Cardiac septum (tissue), 1 donor: ENCODE results near the gene SPATA1. TPM values are rescaled to one million over a fixed set of nuclear protein-coding genes. Genes with fewer than 3 reads are reported as not detected.
A peak's percentile ranks its signal among the peaks of the same experiment; 100 is the strongest.

ENCODE experiments used
- DNase-seq: peaks from one replicate; pipeline ENCODE4 v3.0.0-alpha.2; 2020; ENCODE audit warnings: low spot score
- intact Hi-C: fragments of 100-400 bp; cut with DNase I; formaldehyde crosslinking; loops from one replicate; pipeline ENCODE4 v1.14.0; 2022
- total RNA-seq: library from RNA; stranded (reverse); fragmentation: NEBNext Ultra II Directional; extraction: Animal tissue kit (Norgen Biotek cat#: 25700); gene quantifications from one replicate; pipeline ENCODE4 v1.2.1, GENCODE V29; 2021
- donor health status: DM: no; HTN: no; CAD: no.

SPATA1 gene
- total RNA-seq, 1 donor from 2014 or later, result 1.2 TPM

DNA sequence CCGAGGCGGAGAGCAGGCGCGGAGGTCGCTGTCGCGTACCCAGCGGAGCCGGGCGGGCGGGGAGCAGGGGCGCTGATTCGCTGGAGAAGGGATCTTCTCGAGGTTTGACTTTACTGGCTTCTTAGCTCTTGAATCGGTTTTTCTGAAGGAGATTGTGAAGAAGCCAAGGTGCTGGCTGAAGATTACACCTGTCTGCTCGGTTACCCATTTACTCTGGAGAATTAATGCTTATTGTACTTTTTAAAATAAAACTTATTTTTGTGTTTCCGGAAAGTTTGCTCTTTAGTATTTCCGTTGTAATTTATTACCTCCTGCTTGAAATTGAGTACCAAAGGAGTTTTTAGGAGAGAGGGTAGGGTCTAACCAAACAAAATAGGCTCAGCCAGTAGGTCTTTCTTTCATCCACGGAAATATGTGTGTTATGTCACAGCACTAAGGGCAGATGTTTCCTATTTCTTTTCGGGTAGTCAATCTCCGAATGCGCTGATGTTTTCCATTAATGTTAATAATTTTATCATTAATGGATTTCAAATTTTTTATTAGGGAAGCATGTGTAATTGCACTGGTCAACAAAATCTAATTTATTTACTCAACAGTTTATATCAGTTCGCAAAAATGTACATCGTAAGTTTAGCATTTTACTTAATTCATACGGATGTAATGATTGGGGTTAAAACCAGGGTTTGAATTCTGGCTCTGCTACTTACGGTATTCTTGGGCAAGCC lies 705 bp downstream of the SPATA1 start:
- intact Hi-C loops, result loop anchor here (1.0 to 10.0 kb wide), 5 partner anchors 28 to 248 kb away; partner anchors contain the start of genes RPF1 and SSX2IP
- no peak for DNase-seq

DNA sequence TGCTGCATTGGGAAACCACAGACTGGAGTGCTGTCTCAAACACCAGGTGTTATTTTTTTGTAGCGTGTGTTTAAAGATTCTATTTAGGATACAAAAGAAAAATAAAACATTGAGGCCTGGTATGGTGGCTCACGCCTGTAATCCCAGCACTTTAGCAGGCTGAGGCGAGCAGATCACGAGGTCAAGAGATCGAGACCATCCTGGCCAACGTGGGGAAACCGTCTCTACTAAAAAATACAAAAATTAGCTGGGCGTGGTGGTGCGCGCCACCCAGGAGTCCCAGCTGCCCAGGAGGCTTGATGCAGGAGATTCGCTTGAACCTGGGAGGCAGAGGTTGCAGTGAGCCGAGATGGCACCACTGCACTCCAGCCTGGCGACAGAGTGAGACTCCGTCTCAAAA lies 1.7 kb downstream of the SPATA1 start:
- intact Hi-C loops, result loop anchor here (2.0 to 10.0 kb wide), 4 partner anchors 29 to 247 kb away; partner anchors contain the start of genes RPF1 and SSX2IP

DNA sequence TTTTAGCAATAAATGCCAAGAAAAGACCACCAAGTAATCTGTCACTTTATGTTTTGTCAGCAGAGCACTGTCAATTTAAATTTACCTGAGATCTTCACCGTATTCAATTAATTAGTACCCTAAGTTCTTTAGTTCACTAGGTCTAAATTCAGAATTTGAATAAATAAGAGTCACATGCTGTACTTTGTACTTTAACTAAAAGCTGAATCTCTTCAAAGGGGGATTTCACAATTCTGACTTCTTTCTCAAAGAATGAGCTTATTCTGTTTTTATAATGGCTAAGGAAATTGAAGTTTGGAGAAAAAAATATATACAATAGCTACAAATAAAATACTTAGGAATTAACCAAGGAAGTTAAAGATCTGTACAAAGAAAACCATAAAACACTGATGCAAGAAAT lies 2.3 kb downstream of the SPATA1 start:
- no peak for DNase-seq
- intact Hi-C loops, result loop anchor here (5.0 to 10.0 kb wide), 2 partner anchors 94 to 246 kb away; no protein-coding TSS in a partner anchor

More for the DNA sequence above, 1.7 kb downstream of the SPATA1 start:
- DNase-seq, result peak; percentile 41

DNA sequence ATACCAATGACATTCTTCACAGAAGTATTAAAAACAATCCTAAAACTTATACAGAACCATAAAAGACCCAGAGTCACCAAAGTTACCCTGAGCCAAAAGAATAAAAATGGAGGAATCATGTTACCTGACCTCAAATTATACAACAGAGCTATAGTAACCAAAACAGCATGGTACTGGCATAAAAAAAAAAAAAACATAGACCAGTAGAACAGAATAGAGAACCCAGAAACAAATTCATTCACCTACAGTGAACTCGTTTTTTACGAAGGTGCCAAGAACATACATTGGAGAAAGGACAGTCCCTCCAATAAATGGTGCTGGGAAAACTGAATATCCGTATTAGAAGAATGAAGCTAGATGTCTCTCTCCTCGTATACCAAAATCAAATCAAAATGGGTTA lies 2.8 kb downstream of the SPATA1 start:
- no peak for DNase-seq
- intact Hi-C loops, result loop anchor here (5.0 to 10.0 kb wide), 2 partner anchors 93 to 246 kb away; no protein-coding TSS in a partner anchor

DNA sequence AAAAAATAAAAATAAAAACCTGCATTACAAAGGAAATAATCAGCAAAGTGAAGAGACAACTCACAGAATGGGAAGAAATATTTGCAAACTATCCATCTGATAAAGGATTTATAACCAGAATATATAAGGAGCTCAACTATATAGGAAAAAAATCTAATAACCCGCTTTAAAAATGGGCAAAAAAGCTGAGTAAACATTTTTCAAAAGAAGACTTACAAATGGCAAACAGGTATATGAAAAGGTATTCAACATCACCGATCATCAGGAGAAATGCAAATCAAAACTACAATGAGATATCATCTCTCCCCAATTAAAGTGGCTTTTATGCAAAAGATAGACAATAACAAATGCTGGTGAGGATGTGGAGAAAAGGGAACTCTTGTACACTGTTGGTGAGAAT lies 4.0 kb downstream of the SPATA1 start:
- intact Hi-C loops, result no loop called here
- DNase-seq, result no peak

DNA sequence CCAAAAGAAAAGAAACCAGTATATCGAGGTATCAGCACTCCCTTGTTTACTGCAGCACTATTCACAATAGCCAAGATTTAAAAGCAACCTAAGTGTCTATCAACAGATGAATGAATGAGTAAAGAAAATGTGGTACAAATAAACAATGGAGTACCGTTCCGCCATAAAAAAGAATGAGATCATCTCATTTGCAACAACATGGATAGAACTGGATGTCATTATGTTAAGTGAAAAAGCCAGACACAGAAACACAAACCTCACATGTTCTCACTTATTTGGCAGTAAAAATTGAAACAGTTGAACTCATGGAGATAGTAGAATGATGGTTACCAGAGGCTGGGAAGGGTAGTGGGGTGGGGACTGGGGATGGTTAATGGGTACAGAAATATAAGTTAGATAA lies 4.5 kb downstream of the SPATA1 start:
- no peak for DNase-seq
- intact Hi-C loops, result no loop called here

DNA sequence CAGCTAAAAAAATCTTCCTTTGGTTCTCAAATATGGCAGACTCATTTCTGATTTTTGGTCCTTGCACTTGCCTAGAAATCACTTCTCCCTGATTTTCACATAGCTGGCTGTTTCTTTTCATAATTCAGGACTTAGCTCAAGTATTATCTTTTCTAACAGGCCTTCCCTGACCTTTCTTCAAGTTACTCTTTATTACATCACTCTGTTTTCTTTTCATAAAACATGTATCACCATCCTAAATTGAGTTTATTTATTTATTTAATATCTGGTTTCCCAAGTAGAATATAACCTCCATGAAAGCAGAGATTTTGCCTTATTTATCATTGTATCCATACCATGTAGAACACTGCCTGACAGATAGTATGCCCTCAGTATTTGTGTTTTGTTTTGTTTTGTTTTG lies 18.4 kb downstream of the SPATA1 start:
- intact Hi-C loops, result no loop called here
- no peak for DNase-seq

DNA sequence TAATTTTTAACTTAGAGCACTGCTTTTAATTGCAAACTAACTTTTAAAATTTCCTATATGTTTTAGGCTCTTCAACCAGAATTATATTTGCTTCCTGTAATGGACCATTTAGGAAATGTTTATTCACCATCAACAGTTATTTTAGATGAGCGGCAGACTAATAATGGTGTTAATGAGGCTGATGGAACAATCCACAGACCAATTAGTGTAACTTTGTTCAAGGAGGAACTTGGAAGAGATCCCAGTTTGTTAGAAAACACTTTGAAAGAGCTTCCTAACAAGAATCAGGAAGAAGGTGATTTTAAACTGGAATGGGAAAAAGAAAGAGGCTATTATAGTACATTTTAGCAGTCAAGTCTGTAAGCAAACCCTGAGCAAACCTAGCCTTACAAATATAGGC lies 19.6 kb downstream of the SPATA1 start:
- DNase-seq, result no peak
- intact Hi-C loops, result no loop called here

DNA sequence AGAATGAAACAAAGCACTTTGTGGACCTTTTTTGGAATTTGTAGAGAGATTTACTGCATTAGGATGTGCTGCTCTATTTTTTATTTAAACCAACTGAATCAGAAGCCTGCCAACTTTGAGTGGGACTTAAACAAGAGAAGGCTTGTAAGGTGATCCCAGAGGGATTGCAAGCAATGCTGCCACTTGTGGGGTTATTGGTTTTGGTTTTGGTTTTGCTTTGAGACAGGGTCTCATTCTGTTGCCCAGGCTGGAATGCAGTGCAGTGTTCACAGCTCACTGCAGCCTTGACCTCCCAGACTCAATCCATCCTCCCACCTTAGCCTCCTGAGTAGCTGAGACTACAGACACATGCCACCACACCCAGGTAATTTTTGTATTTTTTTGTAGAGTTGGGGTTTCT lies 32.4 kb downstream of the SPATA1 start:
- intact Hi-C loops, result no loop called here
- DNase-seq, result no peak

DNA sequence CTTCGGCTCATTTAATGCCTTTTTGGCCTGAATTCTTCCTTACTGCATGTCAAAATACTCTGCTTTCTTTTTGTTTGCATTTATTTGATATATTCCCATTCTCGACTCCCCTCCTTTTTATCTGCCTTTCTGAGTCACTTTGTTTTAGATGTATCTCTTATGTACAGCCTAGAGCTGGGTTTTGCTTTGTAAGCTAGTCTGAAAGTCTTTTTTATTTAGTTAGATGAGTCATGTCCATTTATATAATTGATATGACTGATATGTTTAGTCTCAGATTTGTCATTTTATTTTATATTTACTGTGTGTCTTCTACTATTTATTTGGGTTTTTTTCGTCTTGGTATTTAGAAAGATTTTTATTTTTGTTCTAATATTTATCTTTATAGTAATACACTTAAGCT lies 33.8 kb downstream of the SPATA1 start:
- intact Hi-C loops, result no loop called here

DNA sequence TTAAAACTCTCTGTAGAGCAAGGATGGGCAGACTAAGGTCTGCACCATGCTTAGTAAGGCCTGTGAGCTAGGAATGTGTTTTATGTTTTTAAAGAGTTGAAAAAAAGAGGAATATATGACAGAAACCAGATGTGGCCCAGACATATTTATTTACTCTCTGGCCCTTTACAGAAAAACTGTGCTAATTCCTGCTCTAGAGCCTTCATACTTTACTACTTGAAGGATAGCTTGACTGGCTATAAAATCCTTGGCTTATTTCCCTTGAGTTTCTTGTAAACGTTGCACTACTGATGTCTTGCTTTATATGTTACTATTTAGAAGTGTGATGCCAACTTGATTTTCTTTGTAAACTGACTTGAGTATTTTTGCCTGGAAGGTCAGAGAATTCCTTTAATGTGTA lies 34.6 kb downstream of the SPATA1 start:
- no peak for DNase-seq
- intact Hi-C loops, result no loop called here

More for the DNA sequence above, 33.8 kb downstream of the SPATA1 start:
- DNase-seq, result no peak

DNA sequence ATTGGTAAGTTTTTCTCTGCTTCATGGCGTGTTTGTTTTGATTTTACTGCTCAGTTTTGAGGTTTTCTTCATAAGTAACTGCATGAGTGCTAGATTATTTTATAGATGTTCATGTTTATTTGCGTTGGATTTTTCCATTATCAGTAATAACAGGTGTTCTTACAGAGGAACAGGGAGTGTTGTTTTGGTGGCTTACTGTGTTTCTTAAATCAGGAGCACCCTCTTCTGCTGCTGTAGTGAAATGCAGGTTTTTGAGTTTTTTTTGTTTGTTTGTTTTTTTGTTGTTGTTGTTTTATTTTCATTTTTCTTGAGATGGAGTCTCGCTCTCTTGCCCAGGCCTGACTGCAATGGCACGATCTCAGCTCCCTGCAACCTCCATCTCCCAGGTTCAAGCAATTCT lies 35.5 kb downstream of the SPATA1 start:
- intact Hi-C loops, result no loop called here

DNA sequence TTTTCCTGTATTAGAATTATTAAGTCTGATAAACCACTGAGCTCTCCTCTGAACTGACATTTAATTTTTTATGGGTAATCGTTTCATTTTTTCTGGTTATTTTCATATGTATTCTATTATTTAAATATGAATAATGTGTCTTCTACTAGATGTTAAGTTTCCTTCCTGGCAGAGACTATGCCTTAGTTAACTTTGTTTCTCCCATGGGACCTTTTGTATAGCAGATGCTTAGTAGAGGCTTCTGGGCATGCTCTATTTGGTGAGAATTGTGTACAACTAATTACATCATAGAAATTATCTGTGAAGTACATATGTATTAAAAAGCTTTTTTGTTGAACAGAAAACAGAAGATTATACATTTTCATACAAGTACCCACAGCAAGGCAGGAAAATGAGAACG lies 44.6 kb downstream of the SPATA1 start:
- DNase-seq, result no peak
- intact Hi-C loops, result no loop called here

More for the DNA sequence above, 35.5 kb downstream of the SPATA1 start:
- DNase-seq, result no peak

DNA sequence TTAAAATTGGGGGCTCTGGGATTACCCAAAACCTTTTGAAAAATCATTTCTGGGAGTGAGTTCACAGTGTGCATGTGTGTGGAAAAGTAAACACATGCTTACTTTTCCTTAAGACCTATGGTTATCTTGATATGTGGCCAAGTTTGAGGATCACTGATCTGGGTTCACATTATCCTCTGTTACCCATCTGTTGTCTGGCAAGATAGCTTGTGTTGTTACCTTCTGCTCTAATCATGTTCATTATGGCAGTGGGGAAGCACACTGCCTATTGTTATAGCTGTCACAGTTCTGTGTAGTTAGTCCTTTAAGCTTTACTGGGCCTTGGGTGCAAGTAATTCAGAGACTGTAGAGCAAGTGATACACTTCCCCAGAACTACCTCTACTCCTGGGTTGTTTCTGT lies 63.0 kb downstream of the SPATA1 start:
- intact Hi-C loops, result no loop called here
- no peak for DNase-seq

DNA sequence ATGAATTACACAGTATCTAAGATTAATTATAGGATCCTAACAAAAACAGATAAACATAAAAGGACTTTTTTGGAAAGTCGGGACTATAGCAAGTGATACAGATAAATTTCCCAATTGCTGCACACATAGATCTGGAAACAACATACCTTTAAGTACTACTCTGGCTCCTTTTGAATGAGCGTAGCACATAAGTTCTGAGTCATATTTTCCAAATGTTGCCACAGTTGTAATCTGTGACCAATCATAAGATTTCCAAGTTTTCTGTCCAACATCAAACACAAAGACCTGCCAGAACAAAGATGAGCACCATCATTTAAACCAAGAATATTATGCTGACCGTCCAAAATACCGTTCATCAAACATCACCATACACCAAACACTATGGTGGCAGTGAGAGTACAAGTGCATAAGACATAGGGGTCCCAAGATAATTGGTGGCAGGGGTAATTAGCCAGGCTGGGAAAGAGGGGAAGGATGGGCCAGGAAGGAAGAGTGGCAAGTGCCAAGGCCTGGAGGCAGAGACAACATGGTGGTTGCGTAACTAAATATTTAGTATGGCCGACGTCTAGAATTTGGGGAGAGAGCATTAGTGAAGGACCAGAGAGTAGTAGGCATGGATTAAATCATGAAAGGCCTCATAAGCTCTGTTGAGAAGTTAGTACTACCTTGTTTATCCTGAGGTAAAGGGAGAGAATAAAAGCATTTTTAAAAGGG lies 64.4 kb downstream of the SPATA1 start:
- DNase-seq, result no peak
- intact Hi-C loops, result no loop called here

DNA sequence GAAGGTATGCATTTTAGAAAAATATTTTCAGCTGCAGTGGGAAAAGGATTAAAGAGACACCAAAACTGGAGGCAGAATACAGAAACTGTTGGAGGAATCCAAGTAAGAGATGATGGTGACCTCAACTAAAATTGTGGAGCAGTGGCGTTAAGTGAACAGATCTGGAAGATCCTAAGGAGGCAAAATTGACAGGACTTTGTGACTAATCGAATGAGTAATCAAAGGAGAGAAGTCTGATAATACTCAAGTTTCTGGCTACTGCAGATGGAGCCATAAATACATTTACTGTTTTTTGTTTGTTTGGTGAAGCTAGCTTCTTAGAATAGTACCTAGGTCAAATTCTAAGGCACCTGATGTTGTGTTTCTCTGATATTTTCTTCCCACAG lies 65.0 kb downstream of the SPATA1 start:
- no peak for DNase-seq
- intact Hi-C loops, result no loop called here

DNA sequence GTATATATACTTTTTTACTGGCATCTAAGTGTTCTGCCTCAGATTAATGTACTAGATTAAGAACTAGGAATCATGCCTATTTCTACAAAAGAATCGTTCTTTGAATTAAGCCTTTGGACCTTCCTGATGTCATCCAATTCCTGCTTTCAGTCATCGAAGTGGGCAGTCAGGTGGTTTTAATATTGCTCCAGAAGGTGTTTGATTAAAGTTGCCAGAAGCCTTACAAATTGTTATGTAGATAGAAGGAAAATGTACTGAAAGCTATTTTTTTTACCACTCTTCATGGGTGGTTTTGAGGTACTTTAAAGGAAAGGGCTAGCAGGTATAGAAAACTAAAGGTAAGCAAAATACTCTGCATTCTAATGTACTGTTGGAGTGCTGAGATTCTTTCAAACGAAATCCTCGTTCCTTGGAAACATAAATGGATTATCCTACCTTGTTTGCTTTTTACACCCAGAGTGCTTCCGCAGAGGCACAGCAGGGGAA lies 67.3 kb downstream of the SPATA1 start:
- intact Hi-C loops, result loop anchor here (1.0 kb wide), 1 partner anchor 67 kb away; the partner anchor contains the start of genes GNG5 and SPATA1
- no peak for DNase-seq

DNA sequence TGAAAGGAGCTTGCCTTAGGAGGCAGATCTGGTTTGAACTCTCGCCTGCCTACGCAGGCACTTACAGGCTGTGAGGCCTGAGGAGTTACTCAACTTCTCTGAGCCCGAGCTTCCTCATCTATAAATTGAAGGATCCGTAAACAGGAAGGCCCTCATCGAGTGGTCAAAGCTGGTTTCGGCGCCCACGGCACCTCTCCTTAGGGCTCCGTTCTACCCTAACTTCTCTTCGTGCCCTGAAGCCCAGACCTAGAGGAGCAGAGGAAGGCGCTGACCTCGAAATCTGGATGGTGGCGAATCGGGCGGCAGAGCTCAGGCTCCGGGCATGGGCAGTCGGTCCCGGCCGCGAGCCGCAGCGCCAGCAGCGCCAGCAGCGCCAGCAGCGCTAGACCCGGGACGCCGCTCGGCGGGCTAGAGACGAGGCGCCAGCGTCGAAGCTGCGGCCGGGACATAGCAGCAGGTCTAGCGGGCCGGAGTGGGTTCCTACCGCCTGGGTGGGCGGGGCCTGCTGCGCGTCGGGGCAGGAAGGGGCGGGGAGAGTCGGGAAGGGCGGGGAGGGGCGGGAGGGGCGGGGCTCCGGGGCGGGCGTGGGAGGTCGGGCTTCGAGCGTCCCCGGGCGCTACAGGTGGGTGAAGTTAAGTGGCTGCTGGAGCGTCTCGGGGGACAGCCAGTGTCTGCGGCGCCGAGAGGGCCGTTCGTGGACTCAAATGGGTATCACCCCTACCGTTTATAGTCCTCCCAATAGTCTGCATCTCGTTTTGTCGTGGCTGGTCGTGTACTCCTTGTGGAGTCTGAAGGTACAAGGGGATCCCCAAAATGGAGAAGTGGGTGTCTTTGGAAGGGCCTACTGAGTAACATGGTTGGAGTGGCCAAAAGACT lies 68.0 kb downstream of the SPATA1 start, which contains the start of gene CTBS:
Gene CTBS, minus strand, starts transcription at position 474 of the 876 bp plus-strand sequence. Its CDS starts 25 bp downstream, at position 449.
- intact Hi-C loops, result loop anchor here (1.0 kb wide), 1 partner anchor 68 kb away; the partner anchor contains the start of genes GNG5 and SPATA1

DNA sequence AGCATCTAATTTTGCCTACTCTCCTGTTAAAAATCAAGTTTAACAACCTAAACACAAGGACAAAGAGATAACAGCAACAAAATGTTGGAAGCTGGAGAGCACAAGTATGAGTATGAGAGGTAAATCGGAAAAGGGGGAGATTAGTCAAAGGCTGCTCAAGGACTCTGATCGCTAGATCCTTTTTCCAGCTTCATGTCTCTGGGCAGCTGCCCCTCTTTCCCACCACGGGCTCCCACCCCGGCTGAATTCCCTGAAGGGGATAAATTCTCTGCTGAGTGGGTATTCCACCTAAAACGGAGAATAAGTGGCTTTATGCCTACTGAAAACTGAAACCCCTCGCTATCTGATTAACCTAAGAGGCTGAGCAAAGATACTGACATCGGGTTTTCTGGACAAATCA lies 68.8 kb downstream of the SPATA1 start:
- intact Hi-C loops, result no loop called here
- no peak for DNase-seq

More for the DNA sequence above, 68.0 kb downstream of the SPATA1 start, which contains the start of gene CTBS:
- peak; percentile 96 for DNase-seq
